Activated naive CD4-positive, alpha-beta T cell treated with anti-CD3 and anti-CD28 coated beads, Interleukin-2, amount 50 U/mL, for 24 hours (primary cell): ENCODE measurements around the gene ESPN.

Source experiments
- H3K27ac Mint-ChIP-seq: one replicate; pipeline ENCODE4 v1.8.0; 2021; ENCODE audit warnings: mild to moderate bottlenecking, mixed read lengths
- H3K27me3 Mint-ChIP-seq: one replicate; pipeline ENCODE4 v1.8.0; 2021; ENCODE audit warnings: mixed read lengths
- H3K36me3 Mint-ChIP-seq: one replicate; pipeline ENCODE4 v1.8.0; 2021; ENCODE audit warnings: mixed read lengths
- H3K4me1 Mint-ChIP-seq: one replicate; pipeline ENCODE4 v1.8.0; 2021; ENCODE audit warnings: mixed read lengths
- H3K4me3 Mint-ChIP-seq: one replicate; pipeline ENCODE4 v1.8.0; 2021; ENCODE audit warnings: mild to moderate bottlenecking, mixed read lengths
- H3K9me3 Mint-ChIP-seq: one replicate; pipeline ENCODE4 v1.8.0; 2021; ENCODE audit warnings: mixed read lengths

Gene ESPN

DNA sequence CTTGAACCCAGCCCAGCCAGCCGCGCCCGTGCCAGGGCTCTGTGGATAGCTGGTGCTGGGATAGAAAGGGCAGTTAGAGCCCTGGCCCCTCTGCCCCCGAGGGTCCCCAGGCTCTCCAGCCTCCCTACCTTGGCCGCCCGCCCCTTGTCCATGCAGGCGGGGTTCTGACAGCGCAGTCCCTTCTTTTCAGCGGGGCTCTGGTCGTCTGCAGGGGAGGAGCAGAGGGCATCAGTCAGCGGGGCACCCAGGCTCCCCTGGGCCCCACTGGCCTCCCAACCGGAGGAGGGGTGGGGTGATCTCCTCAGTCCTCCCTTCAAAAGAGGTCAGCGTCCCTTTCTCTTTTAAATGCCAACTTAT, 71.8 kb downstream of the ESPN start:
- Mint-ChIP-seq H3K36me3 (no peaks in the 10 kb centered on the region), H3K4me3 (peak overlapping the region; percentile 58), H3K9me3 (no peaks in the 10 kb centered on the region), H3K27ac (no peak overlapping the region), H3K4me1 (peaks cover 41% of the 10 kb centered on the region), H3K27me3 (no peaks in the 10 kb centered on the region)

DNA sequence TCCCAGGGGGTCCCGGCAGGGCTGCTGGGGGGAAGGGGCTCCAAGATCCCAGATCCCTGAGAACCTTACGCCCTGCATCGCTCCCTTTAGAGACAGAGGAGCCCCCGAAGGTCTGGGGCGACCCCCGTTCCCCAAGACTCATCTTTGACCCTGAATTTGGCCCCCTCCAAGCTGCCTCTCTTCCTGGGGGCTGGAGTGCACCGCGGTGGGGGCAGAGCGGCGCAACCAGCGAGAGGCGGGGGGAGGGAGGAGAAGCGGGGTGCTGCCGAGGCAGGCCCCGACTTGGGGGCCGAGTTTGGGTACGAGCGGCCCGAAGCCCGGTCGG, 72.3 kb downstream of the ESPN start:
- H3K9me3 Mint-ChIP-seq, result no peaks in the 10 kb centered on the region
- no peaks in the 10 kb centered on the region for H3K27me3 Mint-ChIP-seq
- H3K36me3 Mint-ChIP-seq, result no peaks in the 10 kb centered on the region
- no peak overlapping the region for H3K27ac Mint-ChIP-seq
- peak overlapping the region; percentile 58 for H3K4me3 Mint-ChIP-seq
- H3K4me1 Mint-ChIP-seq, result peaks cover 36% of the 10 kb centered on the region

DNA sequence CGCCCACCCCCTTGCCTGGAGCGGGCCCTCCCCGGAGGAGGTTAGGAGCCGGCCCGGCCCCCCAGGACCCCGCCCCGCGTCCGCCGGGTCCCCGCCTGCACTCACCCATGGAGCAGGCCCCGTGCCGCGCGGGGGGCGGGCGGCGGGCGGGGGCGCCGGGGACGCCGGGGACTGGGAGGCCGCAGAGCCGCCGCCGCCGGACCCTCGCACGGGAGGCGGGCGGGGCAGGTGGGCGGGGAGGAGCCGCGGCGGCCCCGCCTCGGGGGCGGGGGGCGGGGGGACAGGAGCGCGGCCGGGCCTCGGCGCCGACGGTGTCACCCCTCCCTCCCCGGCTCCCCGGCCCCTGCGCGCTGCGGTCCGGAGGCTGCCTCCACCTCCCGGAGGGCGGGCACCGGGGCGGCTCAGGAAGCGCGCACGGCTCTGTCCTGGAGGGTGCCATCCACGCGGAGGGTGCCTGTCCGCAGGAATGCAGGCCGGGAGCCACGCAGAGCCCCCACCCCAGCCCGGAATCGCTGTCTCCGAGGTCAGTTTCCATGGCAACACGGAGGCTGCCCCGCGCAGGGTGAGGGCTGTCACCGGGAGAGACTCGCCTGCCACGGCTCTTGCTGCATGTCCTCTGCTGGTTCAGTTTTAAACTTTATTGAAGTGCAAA, 72.8 kb downstream of the ESPN start:
- H3K4me1 Mint-ChIP-seq, result peaks cover 33% of the 10 kb centered on the region
- no peaks in the 10 kb centered on the region for H3K9me3 Mint-ChIP-seq
- no peaks in the 10 kb centered on the region for H3K27me3 Mint-ChIP-seq
- no peak overlapping the region for H3K27ac Mint-ChIP-seq
- H3K36me3 Mint-ChIP-seq, result no peaks in the 10 kb centered on the region
- H3K4me3 Mint-ChIP-seq, result peak overlapping the region; percentile 75

DNA sequence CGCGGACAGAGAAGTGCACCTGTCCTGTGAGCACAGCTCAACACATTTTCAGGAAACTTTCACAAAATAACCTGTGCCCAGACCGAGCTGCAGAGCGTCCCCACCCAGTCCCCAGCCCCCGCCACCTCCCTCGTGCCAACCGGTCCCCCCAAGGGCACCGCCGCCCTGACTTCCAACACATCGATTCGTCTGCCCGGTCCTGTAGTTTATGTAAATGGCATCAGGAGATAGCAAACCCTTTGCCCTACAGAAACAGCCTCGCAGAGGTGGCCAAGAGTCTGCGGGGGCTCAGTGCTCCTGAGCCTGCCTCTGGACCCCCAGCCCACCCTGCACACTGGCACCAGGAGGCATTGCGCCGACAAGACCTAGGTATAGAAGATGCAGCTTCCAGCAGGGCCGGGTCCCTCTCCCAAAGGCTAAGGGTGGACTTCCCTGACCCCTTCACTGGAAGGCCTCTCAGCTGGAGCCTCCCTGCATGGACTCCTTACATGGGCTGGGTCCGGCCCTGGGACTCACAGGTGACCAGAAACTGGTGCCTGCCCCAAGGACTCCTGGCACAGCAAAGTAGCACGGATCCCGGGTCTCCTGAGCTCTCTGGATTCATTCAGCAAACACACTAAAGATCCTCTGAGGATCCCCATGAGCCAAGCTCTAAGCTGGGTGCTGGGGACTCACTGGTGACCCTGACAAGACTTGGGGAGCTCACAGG, 73.4 kb downstream of the ESPN start:
- Mint-ChIP-seq H3K4me1 (peaks cover 29% of the 10 kb centered on the region), H3K36me3 (no peaks in the 10 kb centered on the region), H3K27me3 (no peaks in the 10 kb centered on the region), H3K4me3 (peak overlapping the region; percentile 75), H3K9me3 (no peaks in the 10 kb centered on the region), H3K27ac (peak overlapping the region; percentile 46)

DNA sequence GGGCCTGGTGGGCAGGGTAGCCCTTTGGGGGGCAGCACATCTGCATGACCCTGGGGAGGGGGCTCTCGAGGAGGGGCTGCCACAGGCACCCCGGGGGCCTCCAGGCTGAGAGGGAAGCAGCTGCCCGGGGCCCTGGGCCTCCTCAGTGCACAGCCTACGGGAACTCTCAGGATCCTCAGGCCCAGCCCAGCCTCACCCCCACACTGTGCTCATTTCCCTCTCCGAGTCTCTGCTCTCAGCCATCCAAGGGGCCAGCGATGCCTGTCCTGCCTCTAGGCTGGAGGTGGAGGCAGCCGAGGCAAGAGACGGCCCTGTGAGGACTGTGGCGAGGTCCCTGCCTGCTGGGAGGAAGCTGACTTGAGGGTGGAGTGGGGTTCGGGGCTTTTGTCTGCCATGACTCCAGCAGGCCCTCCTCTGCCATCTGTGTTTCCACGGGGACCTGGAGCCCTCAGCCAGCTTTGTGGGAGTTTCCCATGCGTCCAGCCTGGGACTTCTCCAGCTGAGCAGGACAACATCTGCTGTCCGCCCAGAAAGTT, 74.1 kb downstream of the ESPN start:
- H3K27me3 Mint-ChIP-seq, result no peaks in the 10 kb centered on the region
- peaks cover 24% of the 10 kb centered on the region for H3K4me1 Mint-ChIP-seq
- H3K36me3 Mint-ChIP-seq, result no peaks in the 10 kb centered on the region
- H3K9me3 Mint-ChIP-seq, result no peaks in the 10 kb centered on the region
- no peak overlapping the region for H3K27ac Mint-ChIP-seq
- H3K4me3 Mint-ChIP-seq, result no peak overlapping the region

DNA sequence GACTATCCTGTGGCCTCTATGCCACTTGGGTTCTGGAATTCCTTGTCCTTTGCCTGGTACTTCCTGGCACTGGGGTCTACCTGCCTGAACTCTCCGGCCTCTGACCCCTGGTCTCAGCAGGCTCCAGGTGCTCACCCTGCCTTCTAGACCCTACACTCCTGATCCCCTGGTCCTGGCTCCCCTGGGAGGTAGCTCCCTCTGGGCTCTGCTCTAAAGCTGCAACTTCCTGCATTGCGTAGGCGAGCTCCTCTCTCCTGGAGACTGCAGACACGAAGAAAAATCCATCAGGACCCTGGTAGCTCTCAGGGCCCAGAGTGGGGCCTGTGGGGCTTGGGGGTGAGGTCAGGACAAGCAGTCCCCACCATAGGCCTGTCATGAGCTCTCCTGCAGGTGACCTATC, 74.7 kb downstream of the ESPN start:
- H3K36me3 Mint-ChIP-seq, result no peaks in the 10 kb centered on the region
- H3K4me3 Mint-ChIP-seq, result peak overlapping the region; percentile 57
- H3K9me3 Mint-ChIP-seq, result no peaks in the 10 kb centered on the region
- H3K27ac Mint-ChIP-seq, result no peak overlapping the region
- peaks cover 24% of the 10 kb centered on the region for H3K4me1 Mint-ChIP-seq
- no peaks in the 10 kb centered on the region for H3K27me3 Mint-ChIP-seq

DNA sequence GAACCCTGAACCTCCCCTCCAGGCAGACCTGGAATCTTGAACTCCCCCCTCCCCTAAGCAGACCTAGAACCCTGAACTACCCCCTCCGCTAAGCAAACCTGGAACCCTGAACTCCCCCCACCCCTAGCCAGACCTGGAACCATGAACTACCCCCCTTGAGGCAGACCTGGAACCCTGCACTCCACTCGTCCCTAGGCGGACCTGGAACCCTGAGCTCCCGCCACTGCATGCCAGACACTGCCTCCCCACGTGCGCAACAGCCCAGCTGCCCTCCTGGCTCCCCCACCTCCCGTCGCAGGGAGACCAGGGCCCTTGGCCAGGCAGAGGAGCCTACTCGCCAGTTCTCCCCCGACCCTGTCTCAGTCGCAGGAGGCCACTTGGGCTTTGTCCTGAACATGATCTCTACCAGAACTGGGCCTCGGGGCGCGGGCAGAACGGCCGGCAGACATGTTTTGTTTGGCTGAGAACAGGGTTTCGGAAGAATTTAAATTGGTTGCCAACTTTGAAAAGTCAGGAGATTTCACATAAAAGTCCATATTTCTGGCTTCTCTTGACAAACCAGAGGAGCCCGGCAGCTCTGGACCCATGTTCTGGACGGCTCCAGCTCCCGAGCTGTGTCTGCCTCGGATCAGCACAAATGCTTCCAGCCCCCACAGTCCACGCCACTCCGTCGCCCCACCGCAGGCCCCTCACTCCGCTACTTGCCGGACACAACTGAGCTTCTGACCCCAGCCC, 76.1 kb downstream of the ESPN start:
- Mint-ChIP-seq H3K4me3 (no peak overlapping the region), H3K27ac (peak overlapping the region; percentile 37), H3K9me3 (no peaks in the 10 kb centered on the region), H3K4me1 (peaks cover 15% of the 10 kb centered on the region), H3K36me3 (no peaks in the 10 kb centered on the region), H3K27me3 (no peaks in the 10 kb centered on the region)

DNA sequence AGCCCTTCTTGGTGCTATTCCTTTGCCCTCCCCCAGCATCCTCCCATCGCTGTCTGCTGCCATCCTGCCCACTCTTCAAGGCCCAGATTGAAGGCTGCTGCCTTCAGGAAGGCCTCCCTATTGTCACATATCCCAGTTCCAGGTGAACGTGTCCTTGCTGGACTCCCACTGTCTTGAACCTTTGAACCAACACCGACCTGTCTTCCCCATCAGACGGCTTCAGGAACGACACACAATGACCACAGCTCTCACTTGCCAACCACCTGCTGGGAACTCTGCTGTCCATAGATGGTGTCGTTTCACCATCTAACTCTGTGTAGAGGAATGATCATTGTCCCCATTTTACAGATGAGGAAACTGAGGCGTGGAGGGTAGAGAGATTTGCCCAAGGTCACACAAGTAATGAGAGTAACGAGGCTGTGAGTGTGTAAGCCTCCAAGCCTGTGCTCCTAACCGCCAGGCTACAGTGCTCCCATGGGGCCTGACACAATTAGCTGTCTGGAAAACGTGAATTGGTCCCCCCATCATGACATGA, 76.8 kb downstream of the ESPN start:
- Mint-ChIP-seq H3K9me3 (no peaks in the 10 kb centered on the region), H3K4me1 (peaks cover 11% of the 10 kb centered on the region), H3K27ac (peak overlapping the region; percentile 37), H3K27me3 (no peaks in the 10 kb centered on the region), H3K4me3 (no peak overlapping the region), H3K36me3 (no peaks in the 10 kb centered on the region)

DNA sequence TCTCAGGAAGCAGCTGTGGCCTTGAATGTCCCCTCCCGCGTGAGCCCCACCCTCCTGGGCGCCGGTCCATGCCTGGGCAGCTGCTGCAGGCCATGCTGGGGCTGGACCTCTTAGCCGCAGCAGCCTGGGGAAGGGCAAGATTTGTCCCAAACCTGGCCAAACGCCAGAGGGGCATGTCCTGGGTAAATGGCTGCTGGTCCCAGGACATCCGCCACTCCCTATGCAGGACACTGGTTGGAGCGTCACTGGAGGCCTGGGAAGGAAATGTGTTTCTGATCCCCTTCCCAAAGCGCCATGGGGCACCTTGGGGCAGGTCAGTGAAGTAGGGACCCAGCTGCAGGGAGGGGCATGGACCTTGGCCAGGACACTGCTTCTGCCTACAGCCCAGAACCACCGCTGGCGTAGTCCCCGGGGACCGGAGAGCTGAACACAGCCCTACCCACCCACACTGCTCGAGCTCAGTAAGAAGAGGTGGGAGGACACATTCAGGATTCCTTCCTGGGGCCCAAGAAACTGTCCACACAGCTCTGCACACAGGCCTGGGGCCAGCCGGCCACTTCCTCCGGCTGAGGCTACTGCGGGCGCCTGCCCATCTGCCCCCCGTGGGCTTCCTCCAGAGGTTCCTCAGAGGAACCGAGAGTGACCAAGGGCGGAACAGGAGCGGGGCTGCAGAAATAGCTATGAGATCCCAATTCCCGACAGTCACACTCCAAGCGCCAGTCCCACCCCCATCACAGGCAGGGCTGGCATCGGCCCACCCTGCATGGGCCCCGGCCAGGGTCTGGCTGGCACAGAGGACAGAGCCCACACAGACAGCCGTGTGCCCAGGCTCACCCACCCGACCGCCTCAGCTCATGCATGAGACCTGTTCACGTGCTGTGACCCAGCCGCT, 77.7 kb downstream of the ESPN start:
- no peaks in the 10 kb centered on the region for H3K9me3 Mint-ChIP-seq
- peaks cover 11% of the 10 kb centered on the region for H3K4me1 Mint-ChIP-seq
- no peak overlapping the region for H3K4me3 Mint-ChIP-seq
- no peaks in the 10 kb centered on the region for H3K27me3 Mint-ChIP-seq
- H3K36me3 Mint-ChIP-seq, result no peaks in the 10 kb centered on the region
- H3K27ac Mint-ChIP-seq, result no peak overlapping the region

DNA sequence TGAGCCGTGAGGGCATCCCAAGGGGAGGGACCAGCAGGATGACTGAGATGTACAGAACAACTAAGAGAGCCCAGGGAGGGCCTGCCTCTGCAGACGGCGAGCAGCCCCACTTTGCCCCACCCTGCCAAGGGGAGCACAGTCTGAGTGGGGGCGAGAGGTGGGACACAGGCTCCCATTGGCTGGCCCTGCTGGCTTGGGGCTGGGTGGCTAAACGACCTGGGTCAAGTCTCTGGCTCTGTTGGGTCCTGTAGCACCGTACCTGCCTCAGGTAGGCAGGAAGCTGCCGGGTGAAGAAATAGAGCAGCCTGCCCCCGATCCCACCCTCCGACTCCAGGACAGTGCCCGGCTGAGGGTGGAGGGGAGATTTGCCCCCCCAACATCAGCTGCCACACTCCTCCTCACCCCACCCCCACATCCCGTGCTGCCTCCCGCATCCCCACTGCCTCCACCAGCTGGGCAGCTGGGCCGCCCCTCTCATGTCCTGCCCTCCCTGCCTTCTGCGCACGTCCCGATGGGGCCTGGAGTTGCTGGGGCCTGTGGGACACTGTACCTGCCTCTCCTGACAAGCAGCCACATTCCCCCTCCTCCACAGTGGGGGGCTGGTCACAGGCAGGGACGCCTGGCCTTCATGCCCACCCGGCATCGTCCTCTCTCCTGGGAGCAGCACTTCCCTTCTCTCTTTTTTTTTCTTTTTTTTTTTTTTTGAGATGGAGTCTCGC, 79.5 kb downstream of the ESPN start:
- Mint-ChIP-seq H3K27ac (no peak overlapping the region), H3K27me3 (no peaks in the 10 kb centered on the region), H3K4me3 (no peak overlapping the region), H3K9me3 (no peaks in the 10 kb centered on the region), H3K36me3 (no peaks in the 10 kb centered on the region), H3K4me1 (peaks cover 3% of the 10 kb centered on the region)

DNA sequence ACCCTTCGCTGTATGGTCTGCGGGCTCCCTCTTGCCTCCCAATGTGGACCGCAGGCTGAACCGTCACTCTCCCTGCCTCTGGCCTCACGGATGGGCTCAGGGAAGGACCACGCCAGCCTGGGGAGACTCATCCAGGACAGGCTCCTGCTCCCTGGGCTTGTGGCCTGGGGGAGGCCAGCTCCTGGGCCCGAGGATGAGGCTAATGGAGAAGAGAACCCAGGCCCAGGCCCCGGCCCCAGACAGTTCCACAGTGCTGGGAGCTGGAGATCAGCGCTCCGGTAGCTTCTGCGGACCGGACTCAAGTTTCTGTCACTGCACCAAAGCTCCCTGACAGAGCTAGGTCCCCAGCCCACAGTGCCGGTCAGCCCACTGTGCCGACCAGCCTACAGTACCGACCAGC, 80.3 kb downstream of the ESPN start:
- Mint-ChIP-seq H3K27me3 (no peaks in the 10 kb centered on the region), H3K9me3 (no peaks in the 10 kb centered on the region), H3K36me3 (no peaks in the 10 kb centered on the region), H3K4me3 (no peak overlapping the region), H3K4me1 (no peaks in the 10 kb centered on the region), H3K27ac (no peak overlapping the region)

DNA sequence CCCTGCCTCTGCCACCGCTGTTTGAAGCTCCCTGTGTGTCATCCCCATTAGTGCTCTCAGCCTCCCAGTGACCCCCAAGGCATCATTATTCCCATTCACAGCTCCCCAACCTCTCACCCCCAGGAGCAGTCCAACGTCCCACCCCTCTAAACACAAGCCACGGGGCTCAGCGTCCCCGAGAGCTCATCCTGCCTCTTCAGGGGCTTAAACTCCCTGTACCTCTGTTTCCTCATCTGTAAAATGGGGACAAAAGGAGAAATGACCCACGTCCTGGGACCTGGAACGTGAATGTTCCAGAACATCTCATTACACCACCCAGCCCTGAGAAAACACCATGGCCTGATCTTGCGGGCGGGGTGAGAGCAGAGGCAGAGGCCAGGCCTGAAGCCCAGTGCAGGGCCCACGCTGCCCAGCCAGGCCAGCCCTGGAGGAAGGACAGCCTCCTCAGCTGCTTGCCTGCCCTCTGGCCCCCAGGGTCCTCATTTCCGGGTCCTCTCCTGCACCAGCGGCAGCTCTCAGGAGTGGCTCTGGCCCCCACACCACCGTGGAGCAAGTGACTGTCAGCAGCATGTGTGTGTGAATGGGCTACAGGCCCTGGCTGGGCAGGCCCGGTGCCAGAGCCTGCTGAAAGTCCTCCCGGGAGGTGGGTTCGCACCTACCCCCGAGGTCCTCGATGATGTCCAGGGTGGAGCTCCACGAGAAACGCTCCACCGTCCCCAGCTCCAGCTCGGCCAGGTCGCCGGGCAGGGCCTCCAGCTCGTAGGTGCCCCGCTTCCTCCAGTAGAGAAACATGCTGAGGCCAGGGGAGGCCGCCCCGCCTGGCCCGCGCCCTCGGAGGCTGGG, 81.0 kb downstream of the ESPN start:
- no peaks in the 10 kb centered on the region for H3K9me3 Mint-ChIP-seq
- H3K27me3 Mint-ChIP-seq, result no peaks in the 10 kb centered on the region
- peak overlapping the region; percentile 51 for H3K27ac Mint-ChIP-seq
- H3K4me1 Mint-ChIP-seq, result no peaks in the 10 kb centered on the region
- H3K36me3 Mint-ChIP-seq, result no peaks in the 10 kb centered on the region
- H3K4me3 Mint-ChIP-seq, result no peak overlapping the region

DNA sequence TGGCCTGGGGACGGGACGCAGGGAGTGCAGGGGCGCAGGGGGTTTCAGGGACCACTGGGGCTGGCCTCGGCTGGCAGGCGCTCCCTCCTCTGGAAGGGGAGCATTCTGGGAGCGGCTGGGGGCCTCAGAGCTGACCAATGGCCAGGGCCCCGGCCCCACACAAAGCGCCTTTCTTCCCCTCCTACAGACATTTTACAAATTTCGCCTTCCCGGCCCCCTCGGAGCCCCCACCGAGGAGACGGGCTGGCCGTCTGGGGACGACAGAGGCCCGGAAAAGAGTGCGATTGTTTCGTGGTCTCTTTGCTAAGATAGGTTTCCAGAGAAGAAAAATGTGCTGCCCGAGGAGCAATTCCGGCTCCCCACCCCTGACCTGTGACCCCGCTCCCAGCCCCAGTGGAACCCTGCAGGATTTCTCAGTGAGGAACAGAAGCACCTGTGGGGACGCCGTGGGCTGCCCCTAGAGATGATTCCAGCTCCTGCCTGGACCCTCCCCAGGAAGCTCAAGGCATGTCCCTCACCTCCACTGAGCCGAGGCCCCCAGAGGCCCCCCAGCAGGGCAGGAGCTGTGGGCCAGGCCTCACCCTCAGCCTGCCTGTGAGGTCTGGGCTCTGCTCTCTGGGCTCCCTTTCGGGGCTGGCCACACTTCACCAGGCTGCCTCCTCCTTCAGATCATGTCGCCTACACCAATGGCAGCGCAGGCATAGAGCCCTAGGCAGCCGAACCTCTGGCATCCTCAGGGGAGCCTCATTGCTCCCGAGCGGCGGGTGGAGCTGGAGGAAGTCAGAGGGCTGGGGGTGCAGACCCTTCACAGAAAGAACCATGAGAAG, 81.8 kb downstream of the ESPN start:
- Mint-ChIP-seq H3K27me3 (no peaks in the 10 kb centered on the region), H3K27ac (no peak overlapping the region), H3K36me3 (no peaks in the 10 kb centered on the region), H3K4me3 (no peak overlapping the region), H3K4me1 (no peaks in the 10 kb centered on the region), H3K9me3 (no peaks in the 10 kb centered on the region)
